Heart right ventricle (tissue), 16 donors: ENCODE measurements around the gene RGMA. TPM values are rescaled to one million over a fixed set of nuclear protein-coding genes. Genes with fewer than 3 reads are reported as not detected.

Experiments
- ATAC-seq, 8 donors: fragments of 200-7000 bp; cut with Tn5 transposase; one replicate each; pipeline ENCODE4 v1.9.1; 2020; ENCODE audit warnings: mild to moderate bottlenecking in 8 of 8, moderate library complexity in 8 of 8, moderate number of reproducible peaks in 1 of 8
- DNase-seq, 2 donors: peaks; one replicate each; pipeline ENCODE4 v3.0.0-alpha.2; 2020
- H3K27ac ChIP-seq, 10 donors: fragments of 200-600 bp; sonication (generic) in 2 of 10; one replicate each; pipeline versions ENCODE4 v1.5.0 to v1.8.0; 2020 to 2022; ENCODE audit warnings: mild to moderate bottlenecking in 3 of 10
- H3K27me3 ChIP-seq, 7 donors: fragments of 200-600 bp; one replicate each; pipeline ENCODE4 v1.8.0; 2021 to 2022; ENCODE audit warnings: mild to moderate bottlenecking in 2 of 7
- H3K36me3 ChIP-seq, 9 donors: fragments of 200-600 bp; sonication (generic) in 1 of 9; one replicate each; pipeline versions ENCODE4 v1.5.0 to v1.8.0; 2020 to 2022; ENCODE audit warnings: mild to moderate bottlenecking in 2 of 9
- H3K4me1 ChIP-seq, 9 donors: fragments of 200-600 bp; sonication (generic) in 1 of 9; one replicate each; pipeline versions ENCODE4 v1.5.0 to v1.8.0; 2020 to 2022; ENCODE audit warnings: mild to moderate bottlenecking in 4 of 9
- H3K4me3 ChIP-seq, 10 donors: fragments of 200-600 bp; sonication (generic) in 2 of 10; one replicate each; pipeline versions ENCODE4 v1.5.0 to v1.8.0; 2020 to 2022; ENCODE audit warnings: mild to moderate bottlenecking in 7 of 10, moderate library complexity in 2 of 10
- H3K9me3 ChIP-seq, 11 donors: fragments of 200-600 bp in 10 of 11; sonication (generic) in 2 of 11; one replicate each; pipeline versions ENCODE4 v1.5.0 to v1.8.0; 2013 to 2022; ENCODE audit warnings: mild to moderate bottlenecking in 2 of 11, control low read depth in 1 of 11, moderate library complexity in 1 of 11
- WGBS, 2 donors: extraction: QIAGEN DNeasy Blood & Tissue Kit; methylation state at CpG; one replicate each; pipeline ENCODE4 v1.1.7; 2013; ENCODE audit warnings: inconsistent platforms in 1 of 2; 5-methylcytosine and 5-hydroxymethylcytosine counted together
- intact Hi-C, 10 donors: fragments of 100-400 bp; cut with DNase I; formaldehyde crosslinking; loops; one replicate each; pipeline versions ENCODE4 v1.11.1 to v1.14.2; 2022
- polyA plus RNA-seq, 2 donors: library from polyadenylated mRNA; stranded (reverse); fragments of 200-250 nt; gene quantifications; one replicate each; pipeline ENCODE4 v1.2.3, GENCODE V29; 2013
- total RNA-seq, 10 donors: library from RNA; stranded (reverse); fragmentation: NEBNext Ultra II Directional in 3 of 10; extraction: Animal tissue kit (Norgen Biotek cat#: 25700) in 3 of 10; gene quantifications; one replicate each; pipeline versions ENCODE4 v1.2.1 to v1.2.4, GENCODE V29; 2021 to 2023
- TF ChIP-seq, protein P1 (sequence below), 9 donors: fragments of 200-600 bp; sonication (generic) in 2 of 9; IDR thresholded peaks; one replicate each; pipeline versions ENCODE4 v1.5.0 to v1.8.0; 2021 to 2022; ENCODE audit warnings: antibody characterized with exemption in 9 of 9, mild to moderate bottlenecking in 5 of 9, moderate library complexity in 1 of 9
- donor health status: Arrhythmogenic right ventricular cardiomyopathy.
- donor health status: ischemic (EF 13 %, LVEDD 7.1; RV severe dilation, severe dysfunction).
- donor health status: healthy with polysubstance abuse.
- donor health status: DM: no; HTN: yes; CAD: no.
- donor health status: DM: no; HTN: no; CAD: no.
- donor health status: ischemic (EF 25% LVEDD 6.9; RV normal size, moderate dysfunction).
- donor health status: ischemic (EF 25% LVEDD 5.7; RV mildly dilated, moderate dysfunction).
- donor health status: healthy.
- donor health status: DM: yes; HTN: yes; CAD: no.
- donor health status: Ischemic cardiomyopathy.
- donor health status: ischemic (EF 35%, LVEDD 5.7; RV mildly dilated, moderate dysfunction).
- donor health status: nonischemic (EF 11% LVEDD 7.7; RV severe dilation, severe dysfunction).
- donor health status: DM: yes; HTN: yes; CAD: no.
- donor health status: PGD.
- donor health status: ischemic (EF 29% LVEDD 5.4; RV normal size, mild dysfunction).
- donor health status: nonischemic (EF 23%, LVEDD 6.1; RV moderate dilation, normal function).

Gene RGMA
- total and polyA plus RNA-seq, 12 donors = 4.9 to 33.8 (median 10.7) TPM

DNA sequence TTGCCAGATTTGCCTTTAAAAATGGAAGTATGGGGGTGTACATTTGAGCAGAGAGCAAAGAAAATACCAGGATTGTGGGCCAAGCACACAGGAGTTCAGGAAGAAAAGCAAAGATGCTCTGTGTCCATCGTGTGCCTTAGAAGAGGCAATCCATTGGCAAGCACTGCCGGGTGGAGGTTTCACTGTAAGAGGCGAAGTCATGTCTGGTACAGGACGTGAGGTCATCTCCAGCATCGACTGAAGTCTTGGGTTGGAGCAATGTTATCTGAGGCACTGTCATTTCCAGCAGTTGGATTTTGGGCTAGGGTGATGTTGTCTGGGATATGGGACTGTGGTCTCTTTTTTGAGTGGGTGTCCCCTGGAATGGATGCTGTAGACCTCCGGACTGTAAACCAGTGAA lies 4.8 kb upstream of the RGMA start:
- 66 to 72% methylated on average over 6 of the region's 6 CpGs for WGBS, 2 donors
- H3K27ac ChIP-seq = no peak overlapping the region
- peaks cover 3 to 10% (median 9%) of the 10 kb centered on the region in 9 donors for H3K4me1 ChIP-seq
- intact Hi-C loops = loop anchor here in 4 of 10 donors (5.0 to 10.0 kb wide), 5 partner anchors 59 to 241 kb away; no protein-coding TSS in a partner anchor
- TF ChIP-seq, protein P1, sequence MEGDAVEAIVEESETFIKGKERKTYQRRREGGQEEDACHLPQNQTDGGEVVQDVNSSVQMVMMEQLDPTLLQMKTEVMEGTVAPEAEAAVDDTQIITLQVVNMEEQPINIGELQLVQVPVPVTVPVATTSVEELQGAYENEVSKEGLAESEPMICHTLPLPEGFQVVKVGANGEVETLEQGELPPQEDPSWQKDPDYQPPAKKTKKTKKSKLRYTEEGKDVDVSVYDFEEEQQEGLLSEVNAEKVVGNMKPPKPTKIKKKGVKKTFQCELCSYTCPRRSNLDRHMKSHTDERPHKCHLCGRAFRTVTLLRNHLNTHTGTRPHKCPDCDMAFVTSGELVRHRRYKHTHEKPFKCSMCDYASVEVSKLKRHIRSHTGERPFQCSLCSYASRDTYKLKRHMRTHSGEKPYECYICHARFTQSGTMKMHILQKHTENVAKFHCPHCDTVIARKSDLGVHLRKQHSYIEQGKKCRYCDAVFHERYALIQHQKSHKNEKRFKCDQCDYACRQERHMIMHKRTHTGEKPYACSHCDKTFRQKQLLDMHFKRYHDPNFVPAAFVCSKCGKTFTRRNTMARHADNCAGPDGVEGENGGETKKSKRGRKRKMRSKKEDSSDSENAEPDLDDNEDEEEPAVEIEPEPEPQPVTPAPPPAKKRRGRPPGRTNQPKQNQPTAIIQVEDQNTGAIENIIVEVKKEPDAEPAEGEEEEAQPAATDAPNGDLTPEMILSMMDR (IDR thresholded peaks at IDR 0.05) = no peak
- no peaks in the 10 kb centered on the region for H3K9me3 ChIP-seq
- no peak overlapping the region for H3K4me3 ChIP-seq
- no peaks in the 10 kb centered on the region for H3K36me3 ChIP-seq
- no peak for ATAC-seq
- no peak for DNase-seq
- peaks cover 0 to 37% (median under 1%) of the 10 kb centered on the region in 7 donors for H3K27me3 ChIP-seq

DNA sequence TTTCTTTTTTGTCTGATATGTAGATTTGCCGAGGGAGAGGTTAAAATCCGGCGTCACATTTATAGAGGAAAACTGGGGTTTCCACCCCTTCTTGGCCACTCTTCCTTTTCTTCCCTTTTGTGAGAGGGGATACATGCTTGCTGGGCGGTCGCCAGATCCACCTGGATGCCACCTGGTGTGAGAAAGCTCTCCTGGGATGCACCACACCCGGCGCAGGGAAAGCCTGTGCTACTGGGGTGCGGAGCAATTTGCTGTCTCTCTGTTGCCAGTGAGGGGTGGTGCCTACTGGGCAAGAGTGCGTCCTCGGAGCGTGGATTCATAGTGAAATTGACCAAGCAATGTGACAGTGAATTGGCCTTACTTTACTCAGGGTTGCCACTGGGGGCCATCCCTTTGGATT lies 2.5 kb upstream of the RGMA start:
- no peaks in the 10 kb centered on the region for H3K9me3 ChIP-seq
- DNase-seq = no peak
- WGBS, 2 donors = 69 to 81% methylated on average over 11 of the region's 11 CpGs
- no peak for ATAC-seq
- H3K27ac ChIP-seq = no peak overlapping the region
- no peak overlapping the region for H3K4me3 ChIP-seq
- H3K36me3 ChIP-seq = no peaks in the 10 kb centered on the region
- H3K4me1 ChIP-seq = peaks cover 3 to 26% (median 17%) of the 10 kb centered on the region in 9 donors
- TF ChIP-seq, protein P1 (IDR thresholded peaks at IDR 0.05) = no peak
- H3K27me3 ChIP-seq = peaks cover 0 to 60% (median 17%) of the 10 kb centered on the region in 7 donors
- intact Hi-C loops = loop anchor here in 4 of 10 donors (5.0 to 10.0 kb wide), 5 partner anchors 61 to 243 kb away; no protein-coding TSS in a partner anchor

DNA sequence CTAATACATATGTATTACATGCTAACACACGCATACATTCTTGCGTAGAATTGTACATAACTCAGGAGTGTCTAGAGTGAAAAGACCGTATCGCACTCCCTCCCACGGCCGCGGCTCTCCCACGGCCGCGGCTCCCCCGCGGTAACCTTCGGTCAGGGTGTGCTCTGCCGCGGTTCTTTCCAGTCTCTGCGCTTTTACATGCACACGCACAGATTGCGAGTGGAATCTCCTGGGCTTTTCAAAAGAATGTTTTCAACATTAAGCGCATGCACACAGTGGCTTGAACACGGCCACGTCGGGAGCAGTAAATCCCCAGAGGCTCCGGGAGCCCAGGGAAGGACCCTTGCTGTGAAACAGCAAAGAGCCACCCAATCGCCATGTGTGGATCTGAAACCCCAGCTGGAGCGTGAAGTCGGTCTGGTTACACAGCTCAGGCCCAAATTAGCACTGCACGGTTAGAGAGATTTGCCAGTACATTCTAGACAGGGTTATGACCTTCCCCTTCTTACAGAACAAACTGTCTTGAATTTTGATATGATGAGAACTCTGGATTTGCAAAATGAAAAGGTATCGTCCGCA lies 805 bp upstream of the RGMA start:
- 5 to 7% methylated on average over 28 to 29 of the region's 29 CpGs for WGBS, 2 donors
- Histone ChIP-seq H3K27me3 (peaks cover 0 to 77% (median 17%) of the 10 kb centered on the region in 7 donors), H3K27ac (peak overlapping the region; percentile 58 to 92 (median 82)), H3K36me3 (no peaks in the 10 kb centered on the region), H3K9me3 (no peaks in the 10 kb centered on the region), H3K4me3 (peak overlapping the region; percentile 38 to 73 (median 64)), H3K4me1 (peaks cover 3 to 26% (median 17%) of the 10 kb centered on the region in 9 donors)
- DNase-seq = peak; percentile 48 to 60
- ATAC-seq = peak; percentile 39 to 90 (median 76)
- TF ChIP-seq, protein P1 (IDR thresholded peaks at IDR 0.05) = no peak
- intact Hi-C loops = loop anchor here in 8 of 10 donors (2.0 to 10.0 kb wide), 14 partner anchors 55 to 1032 kb away; no protein-coding TSS in a partner anchor

DNA sequence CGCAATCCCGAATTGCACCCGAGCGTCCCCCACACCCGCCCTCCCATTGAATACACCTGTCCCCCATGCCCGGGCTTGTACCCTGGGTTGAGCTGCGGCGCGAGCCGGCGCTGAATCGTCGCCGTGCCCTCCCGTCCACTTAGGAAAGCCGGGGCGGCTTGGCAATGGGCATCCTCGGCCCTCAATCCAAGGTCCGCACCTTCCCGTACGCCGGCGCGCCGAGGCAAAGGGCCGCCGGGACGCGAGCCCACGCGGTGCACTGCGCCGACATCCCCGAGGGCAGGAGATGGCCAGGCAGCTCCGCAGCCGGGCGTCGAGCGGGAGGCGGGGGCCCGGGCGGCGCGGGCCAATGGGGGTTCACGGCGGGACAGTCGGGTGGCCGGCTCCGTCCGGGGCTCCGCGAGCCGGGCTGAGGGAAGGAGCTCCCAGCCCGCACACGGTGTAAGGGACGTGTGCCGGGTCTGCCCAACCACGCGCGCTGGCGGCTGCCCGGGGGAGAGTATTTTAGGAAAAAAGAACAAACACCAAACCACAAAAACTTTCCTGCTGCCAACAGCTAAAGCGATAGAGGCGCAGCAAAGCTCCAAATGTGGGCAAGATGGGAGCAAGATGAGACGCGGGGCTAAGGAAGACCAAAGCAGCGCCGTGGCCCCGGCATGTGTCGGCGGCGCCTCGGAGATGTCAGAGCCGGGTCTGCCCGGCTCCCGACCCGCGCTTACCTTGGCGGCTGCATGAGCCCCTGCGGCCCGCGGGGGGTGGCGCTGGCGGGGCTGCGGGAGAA lies 621 bp downstream of the RGMA start:
- Histone ChIP-seq H3K27me3 (peaks cover 0 to 83% (median 19%) of the 10 kb centered on the region in 7 donors), H3K4me1 (peaks cover 3 to 26% (median 17%) of the 10 kb centered on the region in 9 donors), H3K27ac (peak overlapping the region; percentile 74 to 92 (median 84)), H3K9me3 (no peaks in the 10 kb centered on the region), H3K4me3 (peak overlapping the region; percentile 57 to 73 (median 64)), H3K36me3 (no peaks in the 10 kb centered on the region)
- TF ChIP-seq, protein P1 (IDR thresholded peaks at IDR 0.05) = peak in 3 of 9 donors; percentile 2 to 27 (median 3)
- DNase-seq (peak in 1 of 2 donors; percentile 61), ATAC-seq (peak; percentile 33 to 76 (median 49))
- 1% methylated on average over 73 to 85 of the region's 85 CpGs for WGBS, 2 donors
- intact Hi-C loops = loop anchor here in 8 of 10 donors (2.0 to 10.0 kb wide), 12 partner anchors 56 to 1034 kb away; no protein-coding TSS in a partner anchor
